Mesenchymal stem cell (in vitro differentiated cells and primary cell): ENCODE measurements around the gene HHIPL1.

ENCODE experiments used
- DNase-seq: peaks from one replicate; pipeline ENCODE4 v3.0.0-alpha.2; 2013
- H2AFZ ChIP-seq: one replicate; pipeline ENCODE4 v1.6.1; 2013; ENCODE audit warnings: low read depth, mild to moderate bottlenecking, control low read depth, inconsistent platforms, low read length, moderate library complexity
- H2AK5ac ChIP-seq: 2 replicates; pipeline ENCODE4 v1.6.1; 2013; ENCODE audit warnings: low read length, moderate library complexity, mild to moderate bottlenecking, inconsistent platforms; ENCODE audit not compliant: severe bottlenecking
- H2BK120ac ChIP-seq: one replicate; pipeline ENCODE4 v1.6.1; 2013; ENCODE audit warnings: low read depth, mild to moderate bottlenecking, inconsistent platforms, low read length, moderate library complexity
- H2BK12ac ChIP-seq, 2 experiments: one replicate each; pipeline ENCODE4 v1.6.1; 2013; ENCODE audit warnings: inconsistent platforms in 2 of 2, low read length in 2 of 2, mild to moderate bottlenecking in 2 of 2, moderate library complexity in 2 of 2, control low read depth in 1 of 2
- H2BK15ac ChIP-seq: one replicate; pipeline ENCODE4 v1.6.1; 2013; ENCODE audit warnings: mild to moderate bottlenecking, low read depth, inconsistent platforms; ENCODE audit not compliant: poor library complexity, severe bottlenecking
- H2BK5ac ChIP-seq: 2 replicates; pipeline ENCODE4 v1.6.1; 2013; ENCODE audit warnings: low read depth, mild to moderate bottlenecking, low read length, control low read depth, inconsistent platforms; ENCODE audit not compliant: poor library complexity, severe bottlenecking
- H3K14ac ChIP-seq, 2 experiments: one replicate each; pipeline ENCODE4 v1.6.1; 2013; ENCODE audit warnings: inconsistent platforms in 2 of 2, low read length in 2 of 2, control low read depth in 1 of 2, mild to moderate bottlenecking in 1 of 2, moderate library complexity in 1 of 2
- H3K18ac ChIP-seq, 2 experiments: one replicate each; pipeline ENCODE4 v1.6.1; 2013; ENCODE audit warnings: inconsistent platforms in 2 of 2, low read length in 2 of 2, control low read depth in 1 of 2, low read depth in 1 of 2, mild to moderate bottlenecking in 1 of 2
- H3K23ac ChIP-seq, 2 experiments: one replicate each; pipeline ENCODE4 v1.6.1; 2013; ENCODE audit warnings: inconsistent platforms in 2 of 2, low read length in 2 of 2, mild to moderate bottlenecking in 2 of 2, moderate library complexity in 2 of 2, control low read depth in 1 of 2
- H3K27ac ChIP-seq: 2 replicates; pipeline ENCODE4 v1.5.1; 2013; ENCODE audit warnings: mild to moderate bottlenecking, moderate library complexity, low read length, control low read depth, inconsistent platforms; ENCODE audit not compliant: poor library complexity, severe bottlenecking
- H3K27me3 ChIP-seq, 2 experiments: 2 replicates each; pipeline versions ENCODE4 v1.6.1 to v1.7.0; 2013; ENCODE audit warnings: low read length in 2 of 2, mild to moderate bottlenecking in 2 of 2, moderate library complexity in 2 of 2, control low read depth in 1 of 2, inconsistent platforms in 1 of 2; ENCODE audit not compliant: control insufficient read depth in 1 of 2, insufficient read depth in 1 of 2
- H3K36me3 ChIP-seq, 2 experiments: 2 replicates each; pipeline versions ENCODE4 v1.6.1 to v1.7.0; 2013; ENCODE audit warnings: low read length in 2 of 2, control low read depth in 1 of 2, inconsistent platforms in 1 of 2, low read depth in 1 of 2, mild to moderate bottlenecking in 1 of 2; ENCODE audit not compliant: insufficient read depth in 2 of 2, control insufficient read depth in 1 of 2
- H3K4ac ChIP-seq, 2 experiments: one replicate each; pipeline ENCODE4 v1.6.1; 2013; ENCODE audit warnings: inconsistent platforms in 2 of 2, low read length in 2 of 2, mild to moderate bottlenecking in 2 of 2, moderate library complexity in 2 of 2, control low read depth in 1 of 2, low read depth in 1 of 2
- H3K4me1 ChIP-seq: 2 replicates; pipeline ENCODE4 v1.6.1; 2013; ENCODE audit warnings: low read depth, low read length, control low read depth; ENCODE audit not compliant: control insufficient read depth, insufficient read depth
- H3K4me2 ChIP-seq: 2 replicates; pipeline ENCODE4 v1.6.1; 2013; ENCODE audit warnings: low read length, mild to moderate bottlenecking, inconsistent platforms; ENCODE audit not compliant: poor library complexity, severe bottlenecking
- H3K4me3 ChIP-seq, 2 experiments: 2 replicates each; pipeline versions ENCODE4 v1.5.1 to v1.7.0; 2013; ENCODE audit warnings: low read length in 2 of 2, mild to moderate bottlenecking in 2 of 2, control low read depth in 1 of 2, low read depth in 1 of 2; ENCODE audit not compliant: insufficient read depth in 1 of 2
- H3K79me1 ChIP-seq: replicated peaks from 2 replicates; pipeline ENCODE4 v1.6.1; 2013; ENCODE audit warnings: mild to moderate bottlenecking, control low read depth, low read length, inconsistent platforms; ENCODE audit not compliant: poor library complexity, severe bottlenecking
- H3K9ac ChIP-seq: 2 replicates; pipeline ENCODE4 v1.7.0; 2013; ENCODE audit warnings: mild to moderate bottlenecking, low read length, moderate library complexity
- H3K9me3 ChIP-seq: 2 replicates; pipeline ENCODE4 v1.7.0; 2013; ENCODE audit warnings: mild to moderate bottlenecking, low read length; ENCODE audit not compliant: control insufficient read depth
- H4K8ac ChIP-seq: one replicate; pipeline ENCODE4 v1.6.1; 2013; ENCODE audit warnings: inconsistent platforms, mild to moderate bottlenecking, low read length, moderate library complexity
- H4K91ac ChIP-seq: one replicate; pipeline ENCODE4 v1.6.1; 2013; ENCODE audit warnings: mild to moderate bottlenecking, low read length, inconsistent platforms
- WGBS: methylation state at CpG from one replicate; pipeline ENCODE4 v1.1.7; 2013; ENCODE audit warnings: mixed read lengths; 5-methylcytosine and 5-hydroxymethylcytosine counted together

The HHIPL1 gene

DNA sequence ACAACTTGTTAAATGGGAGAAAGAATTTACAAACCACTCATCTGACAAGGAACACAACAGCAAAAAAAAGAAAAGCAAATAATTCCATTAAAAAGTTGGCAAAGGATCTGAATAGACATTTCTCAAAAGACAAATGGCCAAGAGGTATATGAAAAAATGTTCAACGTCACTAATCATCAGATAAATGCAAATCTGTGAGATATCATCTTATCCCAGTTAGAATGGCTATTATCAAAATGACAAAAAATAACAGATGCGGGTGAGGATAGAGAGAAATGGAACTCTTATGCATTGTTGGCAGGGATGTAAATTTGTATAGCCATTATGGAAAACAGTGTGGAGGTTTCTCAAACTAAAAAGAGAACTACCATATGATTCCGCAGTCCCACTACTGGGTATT lies 69.0 kb downstream of the HHIPL1 start:
- Histone ChIP-seq H3K79me1 (no peaks in the 10 kb centered on the region), H3K9ac (no peak overlapping the region), H2BK5ac (no peak overlapping the region), H2BK12ac (no peak overlapping the region), H3K4ac (no peak overlapping the region), H3K36me3 (no peaks in the 10 kb centered on the region), H4K8ac (no peak overlapping the region), H3K27me3 (peaks cover 5 to 23% of the 10 kb centered on the region in 2 experiments), H2AFZ (no peak overlapping the region), H4K91ac (no peak overlapping the region), H3K9me3 (peaks cover 18% of the 10 kb centered on the region), H3K23ac (no peak overlapping the region), H3K4me3 (no peak overlapping the region), H3K4me1 (no peaks in the 10 kb centered on the region), H3K4me2 (no peak overlapping the region), H2BK15ac (no peak overlapping the region), H3K14ac (no peak overlapping the region), H2BK120ac (no peak overlapping the region), H2AK5ac (no peak overlapping the region), H3K18ac (no peak overlapping the region), H3K27ac (no peak overlapping the region)
- WGBS: 100% methylated on average over 1 of the region's 3 CpGs
- DNase-seq: no peak

DNA sequence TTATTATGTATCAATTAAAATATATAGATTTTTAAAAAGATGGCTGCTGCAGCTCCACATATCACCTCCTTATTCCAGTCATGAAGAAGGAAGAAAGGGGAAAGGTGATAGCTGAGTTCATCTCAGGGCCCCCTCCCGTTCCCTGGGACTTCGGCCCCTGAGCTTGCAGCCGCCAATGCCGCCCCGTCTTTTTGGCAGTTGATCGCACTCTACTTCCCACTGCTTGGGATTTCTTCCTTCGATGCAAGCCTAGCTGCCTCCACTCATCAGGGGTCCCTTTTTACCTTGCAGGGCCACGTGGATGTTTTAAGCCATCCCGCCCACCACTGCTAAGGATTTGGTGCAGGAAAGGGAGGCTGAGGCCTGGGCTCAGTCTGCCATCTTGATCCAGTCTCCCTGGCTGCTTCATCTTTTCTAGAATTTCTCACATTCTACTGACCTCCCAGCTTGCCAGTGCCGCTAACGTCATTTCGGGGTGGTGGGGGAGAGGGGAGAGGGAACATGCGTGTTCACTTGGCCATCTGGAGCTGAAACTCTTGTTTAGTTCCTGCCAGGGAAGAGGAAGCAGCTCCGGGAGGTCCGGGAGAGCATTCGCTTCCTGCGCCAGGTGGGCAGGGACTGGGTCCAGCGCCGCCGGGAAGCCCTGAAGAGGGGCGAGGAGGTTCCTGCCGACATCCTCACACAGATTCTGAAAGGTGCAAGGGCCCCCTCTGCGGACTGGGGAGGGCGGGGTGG lies 70.5 kb downstream of the HHIPL1 start:
- Histone ChIP-seq H4K91ac (no peak overlapping the region), H2BK15ac (no peak overlapping the region), H3K4me3 (no peak overlapping the region), H3K4me2 (no peak overlapping the region), H3K79me1 (no peaks in the 10 kb centered on the region), H2BK12ac (no peak overlapping the region), H3K18ac (no peak overlapping the region), H3K9me3 (peaks cover 8% of the 10 kb centered on the region), H3K9ac (no peak overlapping the region), H2BK5ac (no peak overlapping the region), H4K8ac (no peak overlapping the region), H3K4me1 (no peaks in the 10 kb centered on the region), H2AK5ac (no peak overlapping the region), H3K14ac (no peak overlapping the region), H2BK120ac (no peak overlapping the region), H3K36me3 (no peaks in the 10 kb centered on the region), H3K27me3 (peaks cover 5 to 23% of the 10 kb centered on the region in 2 experiments), H3K27ac (no peak overlapping the region), H3K4ac (no peak overlapping the region), H3K23ac (no peak overlapping the region), H2AFZ (no peak overlapping the region)
- no peak for DNase-seq
- WGBS: 87% methylated on average over 24 of the region's 24 CpGs

DNA sequence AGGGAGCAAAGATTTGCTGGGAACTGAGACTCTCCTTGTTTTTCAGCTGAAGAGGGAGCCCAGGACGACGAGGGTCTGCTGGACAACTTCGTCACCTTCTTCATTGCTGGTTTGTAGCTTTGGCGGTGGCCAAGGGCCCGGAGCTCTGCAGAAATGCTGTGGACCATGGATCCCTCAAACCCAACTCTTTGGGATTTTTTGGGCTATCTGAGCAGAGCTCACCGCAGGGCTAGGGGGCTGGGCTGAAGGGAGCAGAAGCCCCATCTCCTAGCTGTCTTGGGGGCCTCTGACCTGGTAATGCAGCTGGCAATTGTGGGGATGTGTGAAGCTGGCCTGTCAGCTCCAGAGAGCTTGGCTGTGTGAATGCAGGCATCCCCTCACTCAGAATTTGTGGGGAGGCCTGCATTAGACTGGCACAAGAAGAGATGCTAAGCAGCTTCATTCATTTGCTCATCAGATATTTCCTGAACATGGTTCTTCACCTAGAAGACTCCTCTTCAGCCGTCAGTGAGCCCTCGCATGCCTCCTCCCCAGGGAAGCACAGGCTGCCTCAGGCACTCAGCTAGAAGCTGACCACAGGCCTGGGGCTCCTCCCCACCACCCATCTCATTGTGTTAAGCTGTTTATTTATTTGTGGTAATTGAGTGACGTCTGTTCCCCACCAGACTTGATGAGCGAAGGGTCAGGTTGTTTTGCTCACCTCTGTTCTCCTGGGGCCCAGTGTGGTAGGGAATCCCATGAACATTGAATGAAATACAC lies 71.3 kb downstream of the HHIPL1 start:
- H2BK120ac ChIP-seq: no peak overlapping the region
- H2BK15ac ChIP-seq: no peak overlapping the region
- no peak overlapping the region for H3K23ac ChIP-seq
- H3K14ac ChIP-seq: no peak overlapping the region
- H3K4me3 ChIP-seq: no peak overlapping the region
- 79% methylated on average over 10 of the region's 10 CpGs for WGBS
- no peak overlapping the region for H4K8ac ChIP-seq
- no peak overlapping the region for H4K91ac ChIP-seq
- H3K79me1 ChIP-seq: no peaks in the 10 kb centered on the region
- DNase-seq: no peak
- H3K18ac ChIP-seq: no peak overlapping the region
- no peak overlapping the region for H2BK5ac ChIP-seq
- no peak overlapping the region for H2BK12ac ChIP-seq
- no peaks in the 10 kb centered on the region for H3K4me1 ChIP-seq
- peaks cover 5 to 25% of the 10 kb centered on the region in 2 experiments for H3K27me3 ChIP-seq
- H3K36me3 ChIP-seq: no peaks in the 10 kb centered on the region
- H3K9me3 ChIP-seq: peaks cover 8% of the 10 kb centered on the region
- no peak overlapping the region for H3K27ac ChIP-seq
- no peak overlapping the region for H3K9ac ChIP-seq
- H3K4me2 ChIP-seq: no peak overlapping the region
- H2AK5ac ChIP-seq: no peak overlapping the region
- H3K4ac ChIP-seq: no peak overlapping the region
- H2AFZ ChIP-seq: no peak overlapping the region

DNA sequence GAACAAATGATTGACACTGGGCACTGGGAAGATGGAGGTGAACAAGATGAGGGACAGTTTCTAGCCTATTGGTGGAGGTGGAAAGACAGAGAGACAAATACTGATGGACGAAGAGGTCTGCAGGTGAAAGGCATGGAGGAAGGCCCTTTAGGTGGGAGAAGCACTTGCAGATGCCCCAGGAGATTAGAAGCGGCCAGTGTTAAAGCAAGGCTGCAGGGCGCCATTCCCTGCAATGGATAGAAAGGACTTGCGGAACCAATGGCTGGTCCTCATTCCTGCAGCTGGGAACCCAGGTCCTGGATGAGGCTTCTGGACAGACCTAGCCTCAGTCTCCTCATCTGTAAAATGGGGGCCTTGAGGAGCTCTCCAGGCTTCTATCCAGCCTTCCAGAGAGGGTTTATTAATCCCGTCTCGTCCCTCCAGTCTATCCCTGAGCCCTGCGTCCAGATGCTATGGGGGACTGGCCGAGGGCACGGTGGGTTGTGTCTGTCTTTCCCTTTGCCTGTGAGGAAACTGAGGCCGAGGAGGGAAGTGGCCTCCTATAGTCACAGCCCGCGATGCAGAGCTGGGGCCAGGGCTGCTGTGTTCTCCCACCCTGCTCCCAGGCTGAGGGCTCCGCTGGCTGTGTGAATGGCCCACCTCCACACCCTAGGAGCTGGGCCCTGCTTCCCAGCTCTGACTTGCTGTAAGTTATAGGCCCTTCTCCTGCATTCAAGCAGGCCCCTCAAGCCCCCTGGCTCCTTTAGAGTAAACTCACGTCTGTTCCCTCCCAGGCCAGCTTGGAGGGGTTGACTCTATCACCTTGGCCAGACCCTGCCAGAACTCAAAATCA lies 72.1 kb downstream of the HHIPL1 start:
- H3K9ac ChIP-seq: no peak overlapping the region
- no peaks in the 10 kb centered on the region for H3K79me1 ChIP-seq
- no peak overlapping the region for H4K91ac ChIP-seq
- no peak overlapping the region for H3K4me3 ChIP-seq
- H2AK5ac ChIP-seq: no peak overlapping the region
- H3K14ac ChIP-seq: no peak overlapping the region
- WGBS: 91% methylated on average over 14 of the region's 14 CpGs
- no peaks in the 10 kb centered on the region for H3K4me1 ChIP-seq
- no peak for DNase-seq
- no peak overlapping the region for H3K4ac ChIP-seq
- H2BK5ac ChIP-seq: no peak overlapping the region
- H2BK12ac ChIP-seq: no peak overlapping the region
- no peaks in the 10 kb centered on the region for H3K36me3 ChIP-seq
- no peak overlapping the region for H3K23ac ChIP-seq
- no peak overlapping the region for H3K27ac ChIP-seq
- H3K18ac ChIP-seq: no peak overlapping the region
- H2AFZ ChIP-seq: no peak overlapping the region
- H4K8ac ChIP-seq: no peak overlapping the region
- H3K4me2 ChIP-seq: no peak overlapping the region
- peaks cover 5% of the 10 kb centered on the region for H3K9me3 ChIP-seq
- H3K27me3 ChIP-seq: peaks cover 5 to 30% of the 10 kb centered on the region in 2 experiments
- H2BK120ac ChIP-seq: no peak overlapping the region
- no peak overlapping the region for H2BK15ac ChIP-seq
